ENCODE results near the gene SERINC5.
"Not testable (repeated sequence)": the region's sequence is repeated elsewhere in the genome, so short reads cannot be mapped to it uniquely, and the experiment has no call there.

SERINC5 gene

DNA sequence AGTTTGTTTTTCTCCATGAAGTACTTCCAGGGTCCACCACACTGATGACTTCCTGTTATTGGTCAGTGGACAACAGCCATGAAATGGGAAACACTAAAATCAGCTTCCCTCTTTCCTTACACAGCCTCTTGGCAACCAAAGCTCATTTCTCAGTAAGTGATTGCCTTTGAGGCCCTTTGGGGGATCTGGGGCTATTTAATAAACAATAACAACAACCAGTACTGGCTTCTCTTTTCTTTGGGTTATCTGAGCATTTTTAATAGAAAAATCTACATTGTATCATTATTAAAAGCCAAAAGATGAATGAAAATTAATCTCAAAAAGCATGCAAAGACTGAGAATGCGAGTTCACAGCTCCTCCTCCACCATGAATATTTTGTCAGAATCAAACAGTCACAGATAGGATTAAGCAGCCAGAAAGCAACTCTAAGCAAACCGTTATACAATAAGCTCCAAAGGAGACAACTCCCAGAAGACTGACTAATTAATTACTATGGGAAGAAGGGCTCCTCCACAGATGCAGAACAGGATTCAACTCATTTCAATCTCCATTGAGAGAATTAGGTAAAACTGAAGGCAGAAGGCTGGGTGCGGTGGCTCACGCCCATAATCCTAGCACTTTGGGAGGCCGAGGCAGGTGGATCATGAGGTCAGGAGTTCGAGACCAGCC is 68.3 kb downstream of the SERINC5 start:
- H3K36me3 ChIP-seq (ENCODE audit: control insufficient read depth, insufficient read depth, low read length), result no peaks in the 10 kb centered on the region
- H3K4me1 ChIP-seq (ENCODE audit: control insufficient read depth, insufficient read depth, low read length, poor library complexity, severe bottlenecking), result peaks cover 21% of the 10 kb centered on the region
- no peak overlapping the region for H3K27ac ChIP-seq (ENCODE audit: low read depth, low read length, severe bottlenecking)
- H3K9me3 ChIP-seq (ENCODE audit: control insufficient read depth, low read length), result no peaks in the 10 kb centered on the region
- 90 to 100% methylated on average over 4 to 5 of the region's 6 CpGs for WGBS, 2 experiments (ENCODE audit: insufficient coverage in 2 of 2)
- H3K4me3 ChIP-seq (ENCODE audit: extremely low read depth, insufficient read depth, low read length, poor library complexity, severe bottlenecking), result no peak overlapping the region

DNA sequence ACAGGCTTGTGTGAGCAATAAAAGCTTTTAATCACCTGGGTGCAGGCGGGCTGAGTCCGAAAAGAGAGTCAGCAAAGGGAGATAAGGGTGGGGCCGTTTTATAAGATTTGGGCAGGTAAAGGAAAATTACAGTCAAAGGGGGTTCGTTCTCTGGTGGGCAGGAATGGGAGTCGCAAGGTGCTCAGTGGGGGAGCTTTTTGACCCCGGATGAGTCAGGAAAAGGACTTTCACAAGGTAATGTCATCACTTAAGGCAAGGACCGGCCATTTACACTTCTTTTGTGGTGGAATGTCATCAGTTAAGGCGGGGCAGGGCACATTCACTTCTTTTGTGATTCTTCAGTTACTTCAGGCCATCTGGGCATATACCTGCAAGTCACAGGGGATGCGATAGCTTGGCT is 70.3 kb downstream of the SERINC5 start:
- not testable (repeated sequence) for H3K27ac ChIP-seq (ENCODE audit: low read depth, low read length, severe bottlenecking); H3K4me3 ChIP-seq (ENCODE audit: extremely low read depth, insufficient read depth, low read length, poor library complexity, severe bottlenecking); H3K36me3 ChIP-seq (ENCODE audit: control insufficient read depth, insufficient read depth, low read length); H3K9me3 ChIP-seq (ENCODE audit: control insufficient read depth, low read length)
- WGBS, 2 experiments (ENCODE audit: insufficient coverage in 2 of 2), result 54 to 62% methylated on average over 3 to 8 of the region's 9 CpGs
- peaks cover 18% of the 10 kb centered on the region for H3K4me1 ChIP-seq (ENCODE audit: control insufficient read depth, insufficient read depth, low read length, poor library complexity, severe bottlenecking)

DNA sequence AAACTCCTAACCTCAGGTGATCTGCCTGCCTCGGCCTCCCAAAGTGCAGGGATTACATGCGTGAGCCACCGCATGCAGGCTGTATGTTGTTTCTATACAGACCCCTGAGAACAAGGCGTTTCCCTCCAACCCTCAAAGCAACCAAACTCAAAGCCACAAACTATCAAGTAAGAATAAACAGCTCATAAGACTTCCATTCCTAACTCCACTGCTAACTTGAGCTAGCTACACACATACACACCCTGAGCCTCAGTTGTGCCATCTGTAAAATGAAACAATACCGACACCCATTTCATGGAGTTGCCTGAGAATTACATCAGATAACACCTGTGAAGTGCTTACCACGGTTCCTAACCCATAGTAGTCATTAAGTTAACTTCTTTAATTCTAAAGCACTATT is 70.8 kb downstream of the SERINC5 start:
- Histone ChIP-seq H3K4me3 (ENCODE audit: extremely low read depth, insufficient read depth, low read length, poor library complexity, severe bottlenecking) (no peak overlapping the region), H3K27ac (ENCODE audit: low read depth, low read length, severe bottlenecking) (no peak overlapping the region), H3K9me3 (ENCODE audit: control insufficient read depth, low read length) (no peaks in the 10 kb centered on the region), H3K36me3 (ENCODE audit: control insufficient read depth, insufficient read depth, low read length) (no peaks in the 10 kb centered on the region), H3K4me1 (ENCODE audit: control insufficient read depth, insufficient read depth, low read length, poor library complexity, severe bottlenecking) (peaks cover 18% of the 10 kb centered on the region)
- WGBS, 2 experiments (ENCODE audit: insufficient coverage in 2 of 2), result 86% methylated on average over 5 of the region's 6 CpGs

DNA sequence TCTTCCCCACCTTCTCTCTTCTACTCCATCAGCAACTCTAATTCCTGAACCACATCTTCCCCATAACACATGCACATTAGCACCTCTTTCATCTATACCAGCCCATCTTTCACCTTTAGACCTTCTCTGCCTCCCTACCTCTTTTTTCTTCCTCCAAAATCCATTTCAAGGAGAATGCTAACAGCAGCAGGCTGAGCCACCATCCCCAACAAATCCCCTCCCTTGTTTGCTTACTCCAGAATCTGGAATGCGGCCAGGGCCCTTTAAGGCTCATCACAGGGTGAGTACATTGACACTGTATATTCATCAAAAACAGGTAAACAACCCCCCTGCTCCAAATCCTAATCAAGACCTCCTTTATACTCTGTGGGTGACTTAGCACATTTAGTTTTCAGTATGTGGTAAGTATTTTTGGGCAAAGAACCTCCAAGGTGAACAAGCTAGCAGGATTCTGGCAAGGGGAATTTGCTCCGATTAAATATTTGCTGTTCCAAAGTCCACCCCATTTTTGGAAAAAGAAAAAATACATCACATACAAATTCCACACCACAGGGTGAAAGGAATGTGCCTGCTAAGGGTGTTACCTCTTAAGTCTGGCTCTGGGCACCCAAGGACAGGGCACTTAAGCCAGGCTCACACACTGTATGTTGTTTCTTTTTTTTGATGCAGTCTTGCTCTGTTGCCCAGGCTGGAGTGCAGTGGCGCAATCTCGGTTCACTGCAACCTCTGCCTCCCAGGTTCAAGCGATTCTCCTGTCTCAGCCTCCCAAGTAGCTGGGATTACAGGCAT is 71.4 kb downstream of the SERINC5 start:
- no peaks in the 10 kb centered on the region for H3K9me3 ChIP-seq (ENCODE audit: control insufficient read depth, low read length)
- peaks cover 18% of the 10 kb centered on the region for H3K4me1 ChIP-seq (ENCODE audit: control insufficient read depth, insufficient read depth, low read length, poor library complexity, severe bottlenecking)
- no peaks in the 10 kb centered on the region for H3K36me3 ChIP-seq (ENCODE audit: control insufficient read depth, insufficient read depth, low read length)
- no peak overlapping the region for H3K27ac ChIP-seq (ENCODE audit: low read depth, low read length, severe bottlenecking)
- H3K4me3 ChIP-seq (ENCODE audit: extremely low read depth, insufficient read depth, low read length, poor library complexity, severe bottlenecking), result no peak overlapping the region
- 17 to 22% methylated on average over 1 to 3 of the region's 5 CpGs for WGBS, 2 experiments (ENCODE audit: insufficient coverage in 2 of 2)

DNA sequence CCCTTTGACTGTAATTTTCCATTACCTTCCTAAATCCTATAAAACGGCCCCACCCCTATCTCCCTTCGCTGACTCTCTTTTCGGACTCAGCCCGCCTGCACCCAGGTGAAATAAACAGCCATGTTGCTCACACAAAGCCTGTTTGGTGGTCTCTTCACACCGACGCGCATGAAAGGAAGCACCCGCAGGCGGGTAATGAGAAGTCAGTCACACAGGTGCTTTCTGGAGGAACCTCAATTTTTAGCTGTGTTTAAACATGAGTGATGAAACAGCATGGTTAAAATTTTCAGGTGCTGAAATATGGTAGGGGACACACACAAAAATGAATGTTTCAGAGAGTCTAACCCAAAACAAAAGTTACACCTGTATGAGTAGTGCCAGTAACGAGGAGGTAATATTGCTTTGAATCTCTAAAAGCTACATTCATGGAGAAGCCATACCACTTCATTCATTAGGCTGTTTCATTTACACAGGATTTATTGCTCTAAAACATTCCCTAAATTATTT is 72.1 kb downstream of the SERINC5 start:
- H3K9me3 ChIP-seq (ENCODE audit: control insufficient read depth, low read length); H3K4me3 ChIP-seq (ENCODE audit: extremely low read depth, insufficient read depth, low read length, poor library complexity, severe bottlenecking); H3K27ac ChIP-seq (ENCODE audit: low read depth, low read length, severe bottlenecking); H3K36me3 ChIP-seq (ENCODE audit: control insufficient read depth, insufficient read depth, low read length): not testable (repeated sequence)
- 25 to 29% methylated on average over 7 of the region's 10 CpGs for WGBS, 2 experiments (ENCODE audit: insufficient coverage in 2 of 2)
- H3K4me1 ChIP-seq (ENCODE audit: control insufficient read depth, insufficient read depth, low read length, poor library complexity, severe bottlenecking), result peaks cover 18% of the 10 kb centered on the region

DNA sequence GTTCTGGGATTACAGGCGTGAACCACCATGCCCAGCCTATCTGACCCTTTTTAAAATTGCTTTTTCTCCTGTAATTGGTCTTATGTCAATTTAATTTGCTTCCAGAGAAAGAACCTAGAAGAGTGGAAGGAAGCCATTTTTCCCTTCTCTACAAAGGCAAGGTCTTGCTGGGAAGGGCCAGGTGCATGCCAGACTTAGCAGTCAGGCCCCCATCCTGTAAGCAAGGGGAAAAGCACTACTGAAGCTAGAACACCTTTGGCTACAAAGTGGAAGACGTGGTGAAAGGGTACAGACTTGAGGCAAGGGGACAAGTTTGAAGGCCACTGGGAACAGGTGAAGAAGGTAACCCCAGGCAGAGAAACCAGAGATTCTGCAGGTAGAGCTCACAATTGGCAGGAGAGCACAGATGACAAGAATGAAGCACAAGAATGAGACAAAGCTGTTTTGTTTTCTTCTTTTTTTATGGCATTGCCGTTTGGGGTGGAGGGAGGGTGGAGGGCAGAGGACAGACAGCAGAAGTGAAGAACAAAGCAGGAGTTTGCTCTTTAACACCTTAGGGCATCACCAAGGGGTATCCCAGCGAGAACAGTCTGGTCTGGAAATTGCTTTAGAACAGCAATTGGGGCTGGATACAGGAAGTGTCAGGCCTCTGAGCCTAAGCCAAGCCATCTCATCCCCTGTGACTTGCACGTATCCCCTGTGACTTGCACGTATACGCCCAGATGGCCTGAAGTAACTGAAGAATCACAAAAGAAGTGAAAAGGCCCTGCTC is 72.9 kb downstream of the SERINC5 start:
- H3K4me3 ChIP-seq (ENCODE audit: extremely low read depth, insufficient read depth, low read length, poor library complexity, severe bottlenecking), result no peak overlapping the region
- no peaks in the 10 kb centered on the region for H3K9me3 ChIP-seq (ENCODE audit: control insufficient read depth, low read length)
- no peak overlapping the region for H3K27ac ChIP-seq (ENCODE audit: low read depth, low read length, severe bottlenecking)
- WGBS, 2 experiments (ENCODE audit: insufficient coverage in 2 of 2), result 41 to 43% methylated on average over 6 of the region's 7 CpGs
- peaks cover 18% of the 10 kb centered on the region for H3K4me1 ChIP-seq (ENCODE audit: control insufficient read depth, insufficient read depth, low read length, poor library complexity, severe bottlenecking)
- H3K36me3 ChIP-seq (ENCODE audit: control insufficient read depth, insufficient read depth, low read length), result peaks cover under 1% of the 10 kb centered on the region

DNA sequence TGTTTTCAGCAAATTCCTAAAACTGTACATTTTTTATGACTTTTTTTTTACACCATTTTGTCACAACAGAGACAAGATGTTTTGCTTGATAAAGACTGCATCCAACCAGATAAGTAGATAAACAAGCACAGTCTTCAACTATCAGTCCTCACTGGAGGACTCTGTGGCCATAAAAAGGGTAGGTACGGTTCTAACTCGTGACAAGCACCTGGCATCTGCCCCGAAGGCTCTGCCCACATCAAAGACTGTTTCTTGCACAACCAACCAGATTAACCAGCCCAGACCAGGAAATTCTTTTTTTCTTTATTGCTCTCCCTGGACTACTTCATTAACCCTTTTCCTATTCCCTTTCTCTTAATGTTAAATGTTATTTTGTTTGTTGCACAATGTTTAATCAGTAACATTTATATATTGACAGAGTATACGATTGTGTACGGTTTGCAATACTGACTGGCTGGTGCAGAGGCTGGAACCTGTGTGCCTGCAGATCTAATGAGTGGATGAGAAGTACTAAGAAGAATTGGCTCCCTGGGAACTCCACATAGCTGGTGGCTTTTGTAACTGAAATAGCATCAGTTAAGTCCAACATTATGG is 74.1 kb downstream of the SERINC5 start:
- no peaks in the 10 kb centered on the region for H3K9me3 ChIP-seq (ENCODE audit: control insufficient read depth, low read length)
- H3K4me3 ChIP-seq (ENCODE audit: extremely low read depth, insufficient read depth, low read length, poor library complexity, severe bottlenecking), result no peak overlapping the region
- 81 to 90% methylated on average over 3 to 4 of the region's 5 CpGs for WGBS, 2 experiments (ENCODE audit: insufficient coverage in 2 of 2)
- peaks cover 14% of the 10 kb centered on the region for H3K4me1 ChIP-seq (ENCODE audit: control insufficient read depth, insufficient read depth, low read length, poor library complexity, severe bottlenecking)
- peaks cover 6% of the 10 kb centered on the region for H3K36me3 ChIP-seq (ENCODE audit: control insufficient read depth, insufficient read depth, low read length)
- peak overlapping the region; percentile 23 for H3K27ac ChIP-seq (ENCODE audit: low read depth, low read length, severe bottlenecking)

DNA sequence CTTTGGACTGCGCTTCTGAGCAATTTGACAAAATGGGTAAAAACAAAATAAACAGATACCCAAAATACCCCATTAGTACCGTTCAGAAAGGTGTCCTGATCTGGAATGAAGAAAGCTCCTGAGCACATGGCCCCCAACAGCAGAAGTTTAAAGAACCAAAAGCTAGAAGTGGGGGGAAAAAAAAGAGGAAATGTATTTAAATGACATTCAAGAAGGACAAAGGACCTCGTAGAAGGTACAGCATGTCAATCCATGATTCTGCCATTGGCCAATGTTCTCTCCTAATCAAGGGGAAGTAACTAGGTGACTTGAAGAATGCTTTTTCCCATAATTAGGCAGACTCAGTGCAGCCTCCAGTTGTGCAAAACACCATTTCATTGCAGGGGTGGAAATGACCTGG is 78.6 kb downstream of the SERINC5 start:
- Histone ChIP-seq H3K27ac (ENCODE audit: low read depth, low read length, severe bottlenecking) (no peak overlapping the region), H3K4me1 (ENCODE audit: control insufficient read depth, insufficient read depth, low read length, poor library complexity, severe bottlenecking) (peaks cover 5% of the 10 kb centered on the region)

DNA sequence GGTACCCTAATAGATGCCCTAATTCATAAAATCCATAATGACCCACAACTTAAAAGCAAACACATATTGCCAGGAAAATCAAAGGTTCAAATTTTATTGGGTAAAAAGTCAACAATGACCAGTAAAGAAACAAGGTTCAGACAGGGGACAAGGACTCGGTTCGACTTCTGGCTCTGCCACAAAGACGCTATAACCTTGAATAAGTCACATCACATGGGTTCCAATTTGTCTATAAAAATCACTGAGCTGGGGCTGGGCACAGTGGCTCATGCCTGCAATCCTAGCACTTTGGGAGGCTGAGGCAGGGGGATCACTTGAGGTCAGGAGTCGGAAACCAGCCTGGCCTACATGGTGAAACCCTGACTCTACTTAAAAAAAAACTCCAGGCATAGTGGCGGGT is 80.5 kb downstream of the SERINC5 start:
- H3K36me3 ChIP-seq (ENCODE audit: control insufficient read depth, insufficient read depth, low read length), result peaks cover 36% of the 10 kb centered on the region
- H3K4me1 ChIP-seq (ENCODE audit: control insufficient read depth, insufficient read depth, low read length, poor library complexity, severe bottlenecking), result no peaks in the 10 kb centered on the region
- no peaks in the 10 kb centered on the region for H3K9me3 ChIP-seq (ENCODE audit: control insufficient read depth, low read length)
- 92 to 96% methylated on average over 3 to 4 of the region's 5 CpGs for WGBS, 2 experiments (ENCODE audit: insufficient coverage in 2 of 2)
- no peak overlapping the region for H3K4me3 ChIP-seq (ENCODE audit: extremely low read depth, insufficient read depth, low read length, poor library complexity, severe bottlenecking)
- H3K27ac ChIP-seq (ENCODE audit: low read depth, low read length, severe bottlenecking), result no peak overlapping the region

More for the DNA sequence above, 78.6 kb downstream of the SERINC5 start:
- Histone ChIP-seq H3K36me3 (ENCODE audit: control insufficient read depth, insufficient read depth, low read length) (peaks cover 25% of the 10 kb centered on the region), H3K4me3 (ENCODE audit: extremely low read depth, insufficient read depth, low read length, poor library complexity, severe bottlenecking) (no peak overlapping the region), H3K9me3 (ENCODE audit: control insufficient read depth, low read length) (no peaks in the 10 kb centered on the region)
- WGBS, 2 experiments (ENCODE audit: insufficient coverage in 2 of 2), result 80% methylated on average over 1 of the region's 3 CpGs; no CpG with 5 or more reads in 1 of the 2 experiments

DNA sequence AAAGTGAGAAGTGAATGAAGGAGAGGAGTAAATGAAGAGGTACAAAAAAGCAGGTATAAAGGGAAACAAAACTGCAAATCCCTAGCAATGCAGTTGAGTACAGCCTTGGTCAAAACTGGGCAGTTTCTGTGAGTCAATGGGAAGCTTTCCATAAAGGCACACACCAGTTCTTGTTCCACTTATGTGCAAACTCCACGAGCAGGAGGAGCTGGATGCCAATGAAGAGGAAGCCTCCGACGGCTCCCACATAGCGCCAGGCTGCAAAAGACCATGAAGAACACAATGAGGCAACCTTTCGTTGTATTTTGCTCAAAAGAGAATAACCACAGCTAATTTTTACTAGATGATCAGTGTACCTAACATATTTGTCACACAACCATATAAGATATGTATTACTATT is 81.1 kb downstream of the SERINC5 start:
- peaks cover 36% of the 10 kb centered on the region for H3K36me3 ChIP-seq (ENCODE audit: control insufficient read depth, insufficient read depth, low read length)
- H3K27ac ChIP-seq (ENCODE audit: low read depth, low read length, severe bottlenecking), result no peak overlapping the region
- H3K4me3 ChIP-seq (ENCODE audit: extremely low read depth, insufficient read depth, low read length, poor library complexity, severe bottlenecking), result no peak overlapping the region
- no peaks in the 10 kb centered on the region for H3K9me3 ChIP-seq (ENCODE audit: control insufficient read depth, low read length)
- H3K4me1 ChIP-seq (ENCODE audit: control insufficient read depth, insufficient read depth, low read length, poor library complexity, severe bottlenecking), result no peaks in the 10 kb centered on the region
- 90 to 91% methylated on average over 4 to 5 of the region's 5 CpGs for WGBS, 2 experiments (ENCODE audit: insufficient coverage in 2 of 2)

All from mesodermal cell (in vitro differentiated cells).